HepG2 (cell line): Measurements from ENCODE around the gene MIA2. TPM values are rescaled to one million over a fixed set of nuclear protein-coding genes. Genes with fewer than 3 reads are reported as not detected.

Experiments
- CEBPB ChIP-seq: IDR thresholded peaks from 2 replicates; pipeline ENCODE4 v1.6.1; 2011; ENCODE audit warnings: low read depth, low read length, improper control_type of control experiment, borderline replicate concordance
- FOXA3 ChIP-seq: IDR thresholded peaks from 2 replicates; pipeline ENCODE4 v1.6.1; 2016; ENCODE audit warnings: missing genetic modification reagents, missing compliant biosample characterization
- GATAD2A ChIP-seq: IDR thresholded peaks from 2 replicates; pipeline ENCODE4 v1.6.1; 2016
- HES4 ChIP-seq: sonication (generic); formaldehyde crosslinking; IDR thresholded peaks from 2 replicates; pipeline ENCODE4 v1.9.0; 2021; ENCODE audit warnings: mild to moderate bottlenecking, missing genetic modification reagents, borderline replicate concordance
- MZF1 ChIP-seq: sonication (generic); formaldehyde crosslinking; IDR thresholded peaks from 2 replicates; pipeline ENCODE4 v1.8.1; 2023; ENCODE audit warnings: mild to moderate bottlenecking, missing genetic modification reagents, borderline replicate concordance
- ONECUT2 ChIP-seq: sonication (generic); formaldehyde crosslinking; IDR thresholded peaks from 2 replicates; pipeline ENCODE4 v1.4.0; 2020; ENCODE audit warnings: missing genetic modification reagents
- POLR2AphosphoS5 ChIP-seq: IDR thresholded peaks from 2 replicates; pipeline ENCODE4 v1.6.1; 2012; ENCODE audit warnings: low read depth, low read length
- SALL2 ChIP-seq: sonication (generic); formaldehyde crosslinking; IDR thresholded peaks from 2 replicates; pipeline ENCODE4 v1.8.1; 2023; ENCODE audit warnings: mild to moderate bottlenecking, missing genetic modification reagents, inconsistent platforms
- SP4 ChIP-seq: sonication (generic); formaldehyde crosslinking; IDR thresholded peaks from 2 replicates; pipeline ENCODE4 v1.8.1; 2023; ENCODE audit warnings: mild to moderate bottlenecking, missing genetic modification reagents
- TARDBP ChIP-seq: sonication (generic); formaldehyde crosslinking; IDR thresholded peaks from 2 replicates; pipeline ENCODE4 v1.8.0; 2022; ENCODE audit warnings: mild to moderate bottlenecking, missing genetic modification reagents
- ZFP36L2 ChIP-seq: sonication (generic); formaldehyde crosslinking; IDR thresholded peaks from 2 replicates; pipeline ENCODE4 v1.4.0; 2020; ENCODE audit warnings: missing genetic modification reagents
- ZNF230 ChIP-seq: sonication (generic); formaldehyde crosslinking; IDR thresholded peaks from 2 replicates; pipeline ENCODE4 v1.4.0; 2020; ENCODE audit warnings: mild to moderate bottlenecking, missing genetic modification reagents
- ZNF510 ChIP-seq: sonication (generic); formaldehyde crosslinking; IDR thresholded peaks from 2 replicates; pipeline ENCODE4 v1.4.0; 2020; ENCODE audit warnings: low read depth, mild to moderate bottlenecking, missing genetic modification reagents
- polyA plus RNA-seq, 8 experiments: library from polyadenylated mRNA; depleted of rRNA in 3 of 8; stranded (reverse) in 7 of 8; unstranded in 1 of 8; fragments of >200 nt; fragmentation: Illumina TruSeq in 4 of 8; extraction: Trizol in 4 of 8; gene quantifications; 2 replicates each; pipeline versions ENCODE4 v1.2.1 to v1.2.3, GENCODE V29; 2011 to 2016; ENCODE audit warnings: low read depth in 4 of 8, missing spikeins in 1 of 8, mixed read lengths in 1 of 8; ENCODE audit not compliant: insufficient read depth in 1 of 8
- total RNA-seq, 5 experiments: library from RNA; depleted of rRNA; stranded (reverse); fragments of >200 nt; fragmentation: Illumina TruSeq; extraction: Trizol; gene quantifications; 2 replicates each; pipeline ENCODE4 v1.2.3, GENCODE V29; 2016; ENCODE audit warnings: low read depth in 1 of 5
- TF ChIP-seq, protein P1 (sequence below): sonication (generic); formaldehyde crosslinking; IDR thresholded peaks from 2 replicates; pipeline ENCODE4 v1.4.0; 2020; ENCODE audit warnings: missing genetic modification reagents, borderline replicate concordance
- TF ChIP-seq, protein P2 (sequence below): sonication (generic); formaldehyde crosslinking; IDR thresholded peaks from 2 replicates; pipeline ENCODE4 v1.8.0; 2022; ENCODE audit warnings: mild to moderate bottlenecking, missing genetic modification reagents, moderate library complexity
- TF ChIP-seq, protein P3 (sequence below): sonication (generic); formaldehyde crosslinking; IDR thresholded peaks from 2 replicates; pipeline ENCODE4 v1.4.0; 2020; ENCODE audit warnings: missing genetic modification reagents
- TF ChIP-seq, protein P4 (sequence below): IDR thresholded peaks from 2 replicates; pipeline ENCODE4 v1.6.1; 2016; ENCODE audit warnings: control low read depth
- TF ChIP-seq, protein P5 (sequence below): IDR thresholded peaks from 2 replicates; pipeline ENCODE4 v1.6.1; 2012; ENCODE audit warnings: low read length, improper control_type of control experiment

MIA2 gene
- total and polyA plus RNA-seq, 2 of the 13 experiments (the other 11 are each of a cell fraction or from before 2014, with no cell fraction given), result 134 to 158 TPM

DNA sequence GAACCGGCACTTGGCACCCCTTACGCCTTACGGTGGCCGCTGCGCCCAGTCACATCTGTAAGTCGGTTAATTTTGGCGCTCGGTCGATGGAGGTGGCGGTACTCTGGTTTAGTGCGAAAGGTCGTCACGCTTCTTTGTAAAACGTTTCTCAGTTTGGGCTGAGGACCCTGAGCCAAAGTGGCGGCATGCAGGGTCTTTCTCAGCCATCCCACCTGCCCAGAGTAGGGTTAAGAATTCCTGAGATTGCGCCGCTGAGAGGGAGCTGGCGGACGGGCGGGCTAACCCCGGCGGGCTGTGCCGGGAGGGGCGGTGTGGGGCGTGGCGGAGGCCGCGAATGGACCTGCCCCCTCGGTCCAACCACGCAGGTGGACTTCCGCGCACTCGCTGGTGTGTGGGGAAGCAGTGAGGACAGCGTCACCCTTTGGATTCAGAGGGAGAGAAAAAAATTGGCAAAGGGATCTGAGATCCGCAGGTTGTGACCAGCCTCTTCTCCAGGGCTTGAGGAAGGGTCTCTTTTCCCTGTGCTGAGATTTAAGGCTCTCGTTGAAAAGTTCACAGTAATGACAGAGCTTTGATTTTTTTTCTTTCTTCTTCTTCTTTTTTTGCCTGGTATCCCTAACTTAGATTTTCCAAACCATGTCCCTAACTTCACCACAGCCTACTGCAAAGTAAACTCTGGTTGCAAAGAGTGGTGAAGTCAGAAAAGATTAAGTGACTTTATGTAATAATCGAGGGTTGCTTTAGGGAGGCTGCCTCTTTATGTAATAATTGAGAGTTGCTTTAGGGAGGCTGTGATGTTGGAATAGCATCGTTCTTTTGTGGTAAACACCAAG is 199.1 kb downstream of the MIA2 start (continued):
- TF ChIP-seq, protein P1, sequence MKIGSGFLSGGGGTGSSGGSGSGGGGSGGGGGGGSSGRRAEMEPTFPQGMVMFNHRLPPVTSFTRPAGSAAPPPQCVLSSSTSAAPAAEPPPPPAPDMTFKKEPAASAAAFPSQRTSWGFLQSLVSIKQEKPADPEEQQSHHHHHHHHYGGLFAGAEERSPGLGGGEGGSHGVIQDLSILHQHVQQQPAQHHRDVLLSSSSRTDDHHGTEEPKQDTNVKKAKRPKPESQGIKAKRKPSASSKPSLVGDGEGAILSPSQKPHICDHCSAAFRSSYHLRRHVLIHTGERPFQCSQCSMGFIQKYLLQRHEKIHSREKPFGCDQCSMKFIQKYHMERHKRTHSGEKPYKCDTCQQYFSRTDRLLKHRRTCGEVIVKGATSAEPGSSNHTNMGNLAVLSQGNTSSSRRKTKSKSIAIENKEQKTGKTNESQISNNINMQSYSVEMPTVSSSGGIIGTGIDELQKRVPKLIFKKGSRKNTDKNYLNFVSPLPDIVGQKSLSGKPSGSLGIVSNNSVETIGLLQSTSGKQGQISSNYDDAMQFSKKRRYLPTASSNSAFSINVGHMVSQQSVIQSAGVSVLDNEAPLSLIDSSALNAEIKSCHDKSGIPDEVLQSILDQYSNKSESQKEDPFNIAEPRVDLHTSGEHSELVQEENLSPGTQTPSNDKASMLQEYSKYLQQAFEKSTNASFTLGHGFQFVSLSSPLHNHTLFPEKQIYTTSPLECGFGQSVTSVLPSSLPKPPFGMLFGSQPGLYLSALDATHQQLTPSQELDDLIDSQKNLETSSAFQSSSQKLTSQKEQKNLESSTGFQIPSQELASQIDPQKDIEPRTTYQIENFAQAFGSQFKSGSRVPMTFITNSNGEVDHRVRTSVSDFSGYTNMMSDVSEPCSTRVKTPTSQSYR, result no peak
- TF ChIP-seq ONECUT2 (CRISPR knock-in tag), result peak; percentile 81
- TF ChIP-seq, protein P2, sequence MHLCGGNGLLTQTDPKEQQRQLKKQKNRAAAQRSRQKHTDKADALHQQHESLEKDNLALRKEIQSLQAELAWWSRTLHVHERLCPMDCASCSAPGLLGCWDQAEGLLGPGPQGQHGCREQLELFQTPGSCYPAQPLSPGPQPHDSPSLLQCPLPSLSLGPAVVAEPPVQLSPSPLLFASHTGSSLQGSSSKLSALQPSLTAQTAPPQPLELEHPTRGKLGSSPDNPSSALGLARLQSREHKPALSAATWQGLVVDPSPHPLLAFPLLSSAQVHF (CRISPR knock-in tag), result no peak; the same call in 1 of the 2 replicates
- peak; percentile 93 for TF ChIP-seq POLR2AphosphoS5
- TF ChIP-seq, protein P3, sequence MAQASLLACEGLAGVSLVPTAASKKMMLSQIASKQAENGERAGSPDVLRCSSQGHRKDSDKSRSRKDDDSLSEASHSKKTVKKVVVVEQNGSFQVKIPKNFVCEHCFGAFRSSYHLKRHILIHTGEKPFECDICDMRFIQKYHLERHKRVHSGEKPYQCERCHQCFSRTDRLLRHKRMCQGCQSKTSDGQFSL, result peak; percentile 91
- TF ChIP-seq GATAD2A (CRISPR knock-in tag), result peak; percentile 87
- TF ChIP-seq SALL2 (CRISPR knock-in tag), result no peak; the same call in 1 of the 2 replicates
- peak; percentile 72 for TF ChIP-seq ZNF510 (CRISPR knock-in tag)
- peak; percentile 93 for TF ChIP-seq SP4
- TF ChIP-seq, protein P4, sequence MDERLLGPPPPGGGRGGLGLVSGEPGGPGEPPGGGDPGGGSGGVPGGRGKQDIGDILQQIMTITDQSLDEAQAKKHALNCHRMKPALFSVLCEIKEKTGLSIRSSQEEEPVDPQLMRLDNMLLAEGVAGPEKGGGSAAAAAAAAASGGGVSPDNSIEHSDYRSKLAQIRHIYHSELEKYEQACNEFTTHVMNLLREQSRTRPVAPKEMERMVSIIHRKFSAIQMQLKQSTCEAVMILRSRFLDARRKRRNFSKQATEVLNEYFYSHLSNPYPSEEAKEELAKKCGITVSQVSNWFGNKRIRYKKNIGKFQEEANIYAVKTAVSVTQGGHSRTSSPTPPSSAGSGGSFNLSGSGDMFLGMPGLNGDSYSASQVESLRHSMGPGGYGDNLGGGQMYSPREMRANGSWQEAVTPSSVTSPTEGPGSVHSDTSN, result peak; percentile 49; the same call in 1 of the 2 replicates
- peak; percentile 64 for TF ChIP-seq FOXA3
- TF ChIP-seq, protein P5, sequence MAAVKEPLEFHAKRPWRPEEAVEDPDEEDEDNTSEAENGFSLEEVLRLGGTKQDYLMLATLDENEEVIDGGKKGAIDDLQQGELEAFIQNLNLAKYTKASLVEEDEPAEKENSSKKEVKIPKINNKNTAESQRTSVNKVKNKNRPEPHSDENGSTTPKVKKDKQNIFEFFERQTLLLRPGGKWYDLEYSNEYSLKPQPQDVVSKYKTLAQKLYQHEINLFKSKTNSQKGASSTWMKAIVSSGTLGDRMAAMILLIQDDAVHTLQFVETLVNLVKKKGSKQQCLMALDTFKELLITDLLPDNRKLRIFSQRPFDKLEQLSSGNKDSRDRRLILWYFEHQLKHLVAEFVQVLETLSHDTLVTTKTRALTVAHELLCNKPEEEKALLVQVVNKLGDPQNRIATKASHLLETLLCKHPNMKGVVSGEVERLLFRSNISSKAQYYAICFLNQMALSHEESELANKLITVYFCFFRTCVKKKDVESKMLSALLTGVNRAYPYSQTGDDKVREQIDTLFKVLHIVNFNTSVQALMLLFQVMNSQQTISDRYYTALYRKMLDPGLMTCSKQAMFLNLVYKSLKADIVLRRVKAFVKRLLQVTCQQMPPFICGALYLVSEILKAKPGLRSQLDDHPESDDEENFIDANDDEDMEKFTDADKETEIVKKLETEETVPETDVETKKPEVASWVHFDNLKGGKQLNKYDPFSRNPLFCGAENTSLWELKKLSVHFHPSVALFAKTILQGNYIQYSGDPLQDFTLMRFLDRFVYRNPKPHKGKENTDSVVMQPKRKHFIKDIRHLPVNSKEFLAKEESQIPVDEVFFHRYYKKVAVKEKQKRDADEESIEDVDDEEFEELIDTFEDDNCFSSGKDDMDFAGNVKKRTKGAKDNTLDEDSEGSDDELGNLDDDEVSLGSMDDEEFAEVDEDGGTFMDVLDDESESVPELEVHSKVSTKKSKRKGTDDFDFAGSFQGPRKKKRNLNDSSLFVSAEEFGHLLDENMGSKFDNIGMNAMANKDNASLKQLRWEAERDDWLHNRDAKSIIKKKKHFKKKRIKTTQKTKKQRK, result no peak
- TF ChIP-seq MZF1 (CRISPR knock-in tag), result peak; percentile 92; the same call in 1 of the 2 replicates
- TF ChIP-seq CEBPB, result no peak
- peak; percentile 82 for TF ChIP-seq ZFP36L2 (CRISPR knock-in tag)
- no peak; the same call in 1 of the 2 replicates for TF ChIP-seq ZNF230 (CRISPR knock-in tag)
- no peak for TF ChIP-seq HES4 (CRISPR knock-in tag)
- TF ChIP-seq TARDBP, result peak; percentile 85
